Pancreas (tissue), 10 donors: ENCODE results near the gene DNAJC22. TPM values are rescaled to one million over a fixed set of nuclear protein-coding genes. Genes with fewer than 3 reads are reported as not detected.
"Not testable (repeated sequence)": the region's sequence is repeated elsewhere in the genome, so short reads cannot be mapped to it uniquely, and the experiment has no call there.

Experiments used
- ATAC-seq, 4 donors: fragments of 200-7000 bp; cut with Tn5 transposase; one replicate each; pipeline versions ENCODE4 v1.8.0 to v1.9.1; 2020; ENCODE audit warnings: mild to moderate bottlenecking in 4 of 4, moderate library complexity in 4 of 4
- DNase-seq, 6 donors: peaks; one replicate each; pipeline ENCODE4 v3.0.0-alpha.2; 2020
- FAIRE-seq: peaks from 2 replicates; lab custom pipeline; 2012; peaks lifted over from hg19 to GRCh38; lab: Jason Lieb, UNC
- H3K27ac ChIP-seq, 4 donors: fragments of 200-600 bp; sonication (generic); 1 replicate in 3 of 4; 2 replicates in 1 of 4; pipeline versions ENCODE4 v1.5.0 to v1.8.0; 2020
- H3K27me3 ChIP-seq, 4 donors: fragments of 200-600 bp; one replicate each; pipeline ENCODE4 v1.8.0; 2021
- H3K36me3 ChIP-seq, 3 donors: fragments of 200-600 bp; sonication (generic) in 1 of 3; one replicate each; pipeline versions ENCODE4 v1.5.0 to v1.8.0; 2020 to 2021
- H3K4me1 ChIP-seq, 3 donors: fragments of 200-600 bp; one replicate each; pipeline ENCODE4 v1.8.0; 2021
- H3K4me3 ChIP-seq, 4 donors: fragments of 200-600 bp; sonication (generic) in 2 of 4; one replicate each; pipeline versions ENCODE4 v1.5.0 to v1.8.0; 2020 to 2021
- H3K9me3 ChIP-seq, 4 donors: fragments of 200-600 bp; one replicate each; pipeline ENCODE4 v1.8.0; 2021
- WGBS, 2 donors: extraction: QIAGEN DNeasy Blood & Tissue Kit; methylation state at CpG; one replicate each; pipeline ENCODE4 v1.1.7; 2013; 5-methylcytosine and 5-hydroxymethylcytosine counted together
- intact Hi-C, 3 donors: fragments of 100-400 bp; cut with DNase I; formaldehyde crosslinking; loops; one replicate each; pipeline versions ENCODE4 v1.11.1 to v1.14.2; 2022
- polyA plus RNA-seq, 2 donors: library from polyadenylated mRNA; stranded (reverse); fragments of 200-250 nt; gene quantifications; one replicate each; pipeline ENCODE4 v1.2.3, GENCODE V29; 2013
- total RNA-seq, 6 donors: library from RNA; stranded (reverse); fragmentation: NEBNext Ultra II Directional in 4 of 6; extraction: Animal tissue kit (Norgen Biotek cat#: 25700) in 4 of 6; gene quantifications; one replicate each; pipeline versions ENCODE4 v1.2.1 to v1.2.4, GENCODE V29; 2021 to 2023
- TF ChIP-seq, protein P1 (sequence below), 4 donors: fragments of 200-600 bp; sonication (generic) in 3 of 4; IDR thresholded peaks; one replicate each; pipeline versions ENCODE4 v1.5.0 to v1.8.0; 2021; ENCODE audit warnings: antibody characterized with exemption in 4 of 4
- donor health status: healthy with polysubstance abuse.
- donor health status: DM: no; HTN: no; CAD: no; lungs with moderate emphysema.
- donor health status: DM: no; HTN: no; CAD: no.
- donor health status: control.
- donor health status: control.
- donor health status: Bipolar disorder and iron deficiency.
- donor health status: DM: yes; HTN: yes; CAD: no.
- donor health status: DM: no; HTN: no; CAD: no.
- donor health status: DM: no; HTN: no; CAD: no.
- donor health status: DM: yes; HTN: yes; CAD: no.

The DNAJC22 gene
- total and polyA plus RNA-seq, 8 donors, result 4.0 to 11.9 (median 7.5) TPM

GRCh38 chr12:49305762-49306510 lies 40.8 kb upstream of the DNAJC22 start:
- Histone ChIP-seq H3K27me3 (no peaks in the 10 kb centered on the region), H3K27ac (no peak overlapping the region), H3K4me3 (no peak overlapping the region), H3K36me3 (no peaks in the 10 kb centered on the region), H3K9me3 (no peaks in the 10 kb centered on the region), H3K4me1 (no peaks in the 10 kb centered on the region)
- FAIRE-seq (no peak), DNase-seq (peak in 1 of 6 donors; percentile 3), ATAC-seq (no peak)
- 53 to 66% methylated on average over 6 of the region's 6 CpGs for WGBS, 2 donors
- TF ChIP-seq, protein P1, sequence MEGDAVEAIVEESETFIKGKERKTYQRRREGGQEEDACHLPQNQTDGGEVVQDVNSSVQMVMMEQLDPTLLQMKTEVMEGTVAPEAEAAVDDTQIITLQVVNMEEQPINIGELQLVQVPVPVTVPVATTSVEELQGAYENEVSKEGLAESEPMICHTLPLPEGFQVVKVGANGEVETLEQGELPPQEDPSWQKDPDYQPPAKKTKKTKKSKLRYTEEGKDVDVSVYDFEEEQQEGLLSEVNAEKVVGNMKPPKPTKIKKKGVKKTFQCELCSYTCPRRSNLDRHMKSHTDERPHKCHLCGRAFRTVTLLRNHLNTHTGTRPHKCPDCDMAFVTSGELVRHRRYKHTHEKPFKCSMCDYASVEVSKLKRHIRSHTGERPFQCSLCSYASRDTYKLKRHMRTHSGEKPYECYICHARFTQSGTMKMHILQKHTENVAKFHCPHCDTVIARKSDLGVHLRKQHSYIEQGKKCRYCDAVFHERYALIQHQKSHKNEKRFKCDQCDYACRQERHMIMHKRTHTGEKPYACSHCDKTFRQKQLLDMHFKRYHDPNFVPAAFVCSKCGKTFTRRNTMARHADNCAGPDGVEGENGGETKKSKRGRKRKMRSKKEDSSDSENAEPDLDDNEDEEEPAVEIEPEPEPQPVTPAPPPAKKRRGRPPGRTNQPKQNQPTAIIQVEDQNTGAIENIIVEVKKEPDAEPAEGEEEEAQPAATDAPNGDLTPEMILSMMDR (IDR thresholded peaks at IDR 0.05), result no peak
- intact Hi-C loops, result no loop called here

- TF ChIP-seq, protein P1 (IDR thresholded peaks at IDR 0.05), result no peak
- intact Hi-C loops, result no loop called here
- ATAC-seq, result no peak
- no peaks in the 10 kb centered on the region for H3K27me3 ChIP-seq
- peak in 1 of 6 donors; percentile 11 for DNase-seq
- no peaks in the 10 kb centered on the region for H3K9me3 ChIP-seq
- FAIRE-seq, result no peak
- no peak overlapping the region for H3K4me3 ChIP-seq
- H3K27ac ChIP-seq, result no peak overlapping the region
- H3K4me1 ChIP-seq, result no peaks in the 10 kb centered on the region
- no peaks in the 10 kb centered on the region for H3K36me3 ChIP-seq
- 92% methylated on average over 7 of the region's 7 CpGs for WGBS, 2 donors
Observed at GRCh38 chr12:49309386-49309785, 37.3 kb upstream of the DNAJC22 start.

GRCh38 chr12:49310451-49311000 lies 36.2 kb upstream of the DNAJC22 start:
- ATAC-seq, H3K36me3 ChIP-seq, DNase-seq, H3K4me3 ChIP-seq, H3K4me1 ChIP-seq, H3K27ac ChIP-seq, H3K27me3 ChIP-seq, H3K9me3 ChIP-seq, intact Hi-C loops, FAIRE-seq: not testable (repeated sequence)
- 47 to 69% methylated on average over 2 of the region's 3 CpGs for WGBS, 2 donors

DNA sequence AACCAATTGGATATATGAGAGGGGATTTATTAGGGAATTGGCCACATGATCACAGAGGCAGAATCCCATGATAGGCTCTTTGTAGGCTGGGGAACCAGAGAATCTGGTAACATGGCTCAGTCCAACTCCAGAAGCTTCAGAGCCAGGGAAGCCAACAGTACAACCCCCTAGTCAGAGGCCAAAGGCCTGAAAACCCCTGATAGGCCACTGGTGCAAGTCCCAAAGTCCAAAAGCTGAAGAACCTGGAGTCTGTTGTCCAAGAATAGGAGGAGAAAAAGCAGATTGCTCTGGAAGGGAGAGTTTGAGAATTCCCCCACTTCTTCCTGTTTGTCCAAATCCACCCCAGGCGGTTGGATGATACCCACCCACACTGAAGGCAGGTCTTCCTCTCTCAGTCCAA lies 31.9 kb upstream of the DNAJC22 start:
- no peak overlapping the region for H3K4me3 ChIP-seq
- TF ChIP-seq, protein P1 (IDR thresholded peaks at IDR 0.05), result no peak
- H3K4me1 ChIP-seq, result no peaks in the 10 kb centered on the region
- WGBS, 2 donors, result 92% methylated on average over 1 of the region's 1 CpG
- ATAC-seq (no peak), FAIRE-seq (no peak), DNase-seq (no peak)
- no peak overlapping the region for H3K27ac ChIP-seq
- no peaks in the 10 kb centered on the region for H3K9me3 ChIP-seq
- H3K36me3 ChIP-seq, result no peaks in the 10 kb centered on the region
- no peaks in the 10 kb centered on the region for H3K27me3 ChIP-seq
- intact Hi-C loops, result no loop called here

DNA sequence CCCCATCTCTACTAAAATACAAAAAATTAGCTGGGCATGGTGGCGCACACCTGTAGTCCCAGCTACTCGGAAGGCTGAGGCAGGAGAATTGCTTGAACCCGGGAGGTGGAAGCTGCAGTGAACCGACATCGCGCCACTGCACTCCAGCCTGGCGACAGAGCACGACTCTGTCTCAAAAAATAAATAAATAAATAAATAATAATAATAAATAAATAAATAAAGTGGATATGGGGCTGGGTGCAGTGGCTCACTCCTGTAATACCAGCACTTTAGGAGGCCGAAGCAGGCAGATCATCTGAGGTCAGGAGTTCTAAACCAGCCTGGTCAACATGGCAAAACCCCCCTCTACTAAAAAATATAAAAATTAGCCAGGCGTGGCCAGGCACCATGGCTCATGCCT lies 29.6 kb upstream of the DNAJC22 start:
- ATAC-seq, result not testable (repeated sequence)
- WGBS, 2 donors, result 92 to 96% methylated on average over 10 of the region's 10 CpGs

DNA sequence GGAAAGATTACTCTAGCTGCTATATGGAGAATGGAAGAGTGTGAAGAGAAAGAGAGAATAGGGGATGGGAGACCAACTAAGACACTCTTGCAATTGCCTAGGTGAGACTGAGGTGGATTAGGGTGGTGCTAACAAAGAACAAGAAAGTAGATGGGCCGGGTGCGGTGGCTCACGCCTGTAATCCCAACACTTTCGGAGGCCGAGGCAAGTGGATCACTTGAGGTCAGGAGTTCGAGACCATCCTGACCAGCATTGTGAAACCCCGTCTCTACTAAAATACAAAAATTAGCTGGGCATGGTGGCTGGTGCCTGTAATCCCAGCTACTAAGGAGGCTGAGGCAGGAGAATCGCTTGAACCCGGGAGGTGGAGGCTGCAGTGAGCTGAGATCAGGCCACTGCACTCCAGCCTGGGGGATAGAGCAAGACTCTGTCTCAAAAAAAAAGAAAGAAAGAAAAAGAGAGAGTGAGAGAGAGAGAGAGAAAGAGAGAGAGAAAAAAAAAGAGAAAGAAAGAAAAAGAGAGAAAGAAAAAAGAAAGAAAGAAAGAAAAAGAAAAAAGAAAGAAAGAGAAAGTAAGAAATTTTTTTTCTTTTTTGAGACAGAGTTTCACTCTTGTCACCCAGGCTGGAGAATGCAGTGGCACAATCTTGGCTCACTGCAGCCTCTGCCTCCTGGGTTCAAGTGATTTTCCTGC lies 26.1 kb upstream of the DNAJC22 start:
- H3K4me3 ChIP-seq, H3K27ac ChIP-seq, H3K27me3 ChIP-seq, ATAC-seq, H3K9me3 ChIP-seq, FAIRE-seq, intact Hi-C loops, H3K4me1 ChIP-seq, H3K36me3 ChIP-seq: not testable (repeated sequence)
- WGBS, 2 donors, result 82 to 90% methylated on average over 9 of the region's 9 CpGs
- peak in 1 of 6 donors; percentile 13 for DNase-seq

More for the DNA sequence above, 29.6 kb upstream of the DNAJC22 start:
- intact Hi-C loops, FAIRE-seq, H3K4me3 ChIP-seq, DNase-seq, H3K4me1 ChIP-seq, H3K27ac ChIP-seq, H3K27me3 ChIP-seq, H3K36me3 ChIP-seq, H3K9me3 ChIP-seq: not testable (repeated sequence)
